Measurements from ENCODE around the gene PPP4R4.

PPP4R4 gene

GRCh38 chr14:94322648-94323570 is 148.8 kb downstream of the PPP4R4 start, which contains the start of gene SERPINA6:
TSS of gene SERPINA6 (minus strand) at chr14:94323336. CDS start at chr14:94314648, 8,688 bp downstream.
- no peak within 1 kb of the TSS for H3K4me3 ChIP-seq (ENCODE audit: low read length)
- H3K4me1 ChIP-seq (ENCODE audit: control insufficient read depth, insufficient read depth, low read length) = peaks cover 5% of the 10 kb centered on the region
- no peaks in the 10 kb centered on the region for H3K27me3 ChIP-seq (ENCODE audit: control insufficient read depth, insufficient read depth, low read length)
- H3K9ac ChIP-seq (ENCODE audit: low read length) = no peak within 1 kb of the TSS
- no peaks in the 10 kb centered on the region for H3K36me3 ChIP-seq (ENCODE audit: control insufficient read depth, insufficient read depth, low read length)
- no peaks in the 10 kb centered on the region for H3K9me3 ChIP-seq (ENCODE audit: control insufficient read depth, low read length)

GRCh38 chr14:94328196-94328595 is 154.1 kb downstream of the PPP4R4 start:
- Histone ChIP-seq H3K36me3 (ENCODE audit: control insufficient read depth, insufficient read depth, low read length) (no peaks in the 10 kb centered on the region), H3K9me3 (ENCODE audit: control insufficient read depth, low read length) (no peaks in the 10 kb centered on the region), H3K27me3 (ENCODE audit: control insufficient read depth, insufficient read depth, low read length) (no peaks in the 10 kb centered on the region), H3K4me1 (ENCODE audit: control insufficient read depth, insufficient read depth, low read length) (no peaks in the 10 kb centered on the region), H3K4me3 (ENCODE audit: low read length) (no peak overlapping the region), H3K9ac (ENCODE audit: low read length) (no peak overlapping the region)

Measured in mucosa of stomach (tissue), 1 donor.